Astrocyte (in vitro differentiated cells and primary cell): Measurements from ENCODE around the gene UBL7.

Experiments used
- EZH2 ChIP-seq: IDR thresholded peaks from 2 replicates; pipeline ENCODE4 v1.6.1; 2012; ENCODE audit warnings: mild to moderate bottlenecking, low read length, inconsistent platforms; ENCODE audit not compliant: insufficient read depth
- TF ChIP-seq, protein P1 (sequence below): IDR thresholded peaks from 2 replicates; pipeline ENCODE4 v1.5.1; 2011; ENCODE audit warnings: low read depth, mild to moderate bottlenecking, inconsistent platforms, low read length, moderate library complexity; ENCODE audit not compliant: insufficient read depth

DNA sequence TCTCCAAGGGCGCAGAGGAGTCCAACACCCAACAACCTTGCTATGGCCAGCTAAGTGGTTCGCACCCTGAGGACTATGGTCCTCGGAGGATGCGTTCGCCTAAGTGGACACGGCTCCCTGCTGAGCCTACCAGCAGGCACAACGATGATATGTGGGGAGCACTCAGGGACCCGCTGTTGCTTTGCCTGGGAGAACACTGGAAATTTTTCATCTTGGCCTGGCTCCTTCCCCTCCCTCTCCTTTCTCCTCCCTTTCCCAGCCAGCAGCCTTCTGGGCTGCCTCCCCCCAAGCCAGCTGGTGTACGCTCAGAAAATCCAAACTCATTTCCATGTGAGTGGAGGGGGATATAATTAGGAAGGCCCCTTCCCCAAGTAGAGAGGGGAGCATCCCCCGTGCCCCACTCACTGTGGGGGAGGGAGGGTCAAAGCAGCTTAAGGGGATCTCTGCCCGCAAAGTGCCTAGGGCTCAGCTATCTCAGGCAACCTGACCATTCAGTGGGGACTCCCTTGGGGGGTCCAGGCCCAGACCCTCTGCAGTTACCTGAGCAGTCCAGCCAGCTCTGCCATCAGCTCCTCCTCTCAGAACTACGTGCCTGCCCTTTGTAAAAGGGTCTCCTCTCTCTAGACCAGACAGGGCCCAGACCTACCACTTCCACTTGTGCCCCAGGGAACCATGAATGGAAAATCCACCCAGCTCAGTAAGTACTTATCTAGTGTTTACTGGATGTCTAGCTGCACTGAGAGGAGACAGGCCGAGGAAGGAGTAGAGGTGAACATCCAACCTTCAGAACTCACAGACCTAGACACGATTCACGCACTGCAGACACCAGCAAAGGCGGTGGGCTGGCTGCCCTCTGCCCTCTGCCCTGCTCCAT, 26.5 kb downstream of the UBL7 start:
- TF ChIP-seq, protein P1, sequence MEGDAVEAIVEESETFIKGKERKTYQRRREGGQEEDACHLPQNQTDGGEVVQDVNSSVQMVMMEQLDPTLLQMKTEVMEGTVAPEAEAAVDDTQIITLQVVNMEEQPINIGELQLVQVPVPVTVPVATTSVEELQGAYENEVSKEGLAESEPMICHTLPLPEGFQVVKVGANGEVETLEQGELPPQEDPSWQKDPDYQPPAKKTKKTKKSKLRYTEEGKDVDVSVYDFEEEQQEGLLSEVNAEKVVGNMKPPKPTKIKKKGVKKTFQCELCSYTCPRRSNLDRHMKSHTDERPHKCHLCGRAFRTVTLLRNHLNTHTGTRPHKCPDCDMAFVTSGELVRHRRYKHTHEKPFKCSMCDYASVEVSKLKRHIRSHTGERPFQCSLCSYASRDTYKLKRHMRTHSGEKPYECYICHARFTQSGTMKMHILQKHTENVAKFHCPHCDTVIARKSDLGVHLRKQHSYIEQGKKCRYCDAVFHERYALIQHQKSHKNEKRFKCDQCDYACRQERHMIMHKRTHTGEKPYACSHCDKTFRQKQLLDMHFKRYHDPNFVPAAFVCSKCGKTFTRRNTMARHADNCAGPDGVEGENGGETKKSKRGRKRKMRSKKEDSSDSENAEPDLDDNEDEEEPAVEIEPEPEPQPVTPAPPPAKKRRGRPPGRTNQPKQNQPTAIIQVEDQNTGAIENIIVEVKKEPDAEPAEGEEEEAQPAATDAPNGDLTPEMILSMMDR = no peak
- TF ChIP-seq EZH2 = no peak
